Panc1 (cell line): Measurements from ENCODE around the gene RASSF5.

ENCODE experiments used
- CTCF ChIP-seq: fragments of 450-650 bp; IDR thresholded peaks from 2 replicates; pipeline ENCODE4 v1.5.1; 2017; ENCODE audit warnings: mild to moderate bottlenecking
- SIN3A ChIP-seq: IDR thresholded peaks from 2 replicates; pipeline ENCODE4 v1.6.1; 2012; ENCODE audit warnings: low read depth, mild to moderate bottlenecking, low read length, moderate library complexity, borderline replicate concordance; ENCODE audit not compliant: insufficient read depth

GRCh38 chr1:206480211-206480610, 27.1 kb upstream of the RASSF5 start:
- no peak for TF ChIP-seq CTCF
- no peak for TF ChIP-seq SIN3A
